ENCODE results near the gene MAD1L1.
"Not testable (repeated sequence)": the region's sequence is repeated elsewhere in the genome, so short reads cannot be mapped to it uniquely, and the experiment has no call there.

The MAD1L1 gene

GRCh38 chr7:2170576-2171521 lies 61.9 kb downstream of the MAD1L1 start:
- DNase-seq, result no peak

GRCh38 chr7:2169923-2170575 lies 62.7 kb downstream of the MAD1L1 start:
- DNase-seq, result no peak

DNA sequence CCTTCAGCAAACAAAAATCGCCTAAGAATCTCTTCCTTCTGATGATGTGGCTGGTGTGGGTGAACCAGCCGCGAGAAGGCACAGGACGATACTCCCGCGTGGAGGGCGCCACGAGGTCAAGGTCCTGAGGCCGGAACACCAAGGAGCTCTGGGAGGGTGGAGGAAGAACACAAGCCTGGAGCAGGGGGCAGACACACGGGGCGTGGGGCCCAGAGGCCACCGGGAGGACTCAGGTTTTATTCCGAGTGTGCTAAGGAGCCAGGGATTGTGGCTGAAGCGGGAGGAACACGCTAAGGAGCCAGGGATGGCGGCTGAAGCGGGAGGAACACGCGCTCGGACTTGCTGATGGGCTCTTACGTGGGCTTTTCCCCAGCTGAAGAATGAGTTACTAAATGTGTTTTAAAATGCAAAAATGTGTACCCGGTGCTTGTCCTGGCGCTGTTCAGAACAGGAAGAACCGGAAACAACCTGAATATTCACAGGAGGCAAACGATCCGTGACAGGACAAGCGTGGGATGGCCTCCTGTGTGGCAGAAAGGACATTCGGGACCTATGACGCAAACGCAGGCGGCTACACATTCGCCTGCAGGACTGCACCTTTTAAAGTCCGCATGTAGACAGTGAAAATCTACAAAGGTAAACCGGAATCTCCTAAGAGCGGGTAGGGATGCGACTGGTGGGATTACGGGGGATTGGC lies 64.0 kb downstream of the MAD1L1 start:
- no peak for DNase-seq

- DNase-seq, result no peak
Measured at GRCh38 chr7:2166625-2167280, 66.0 kb downstream of the MAD1L1 start.

DNA sequence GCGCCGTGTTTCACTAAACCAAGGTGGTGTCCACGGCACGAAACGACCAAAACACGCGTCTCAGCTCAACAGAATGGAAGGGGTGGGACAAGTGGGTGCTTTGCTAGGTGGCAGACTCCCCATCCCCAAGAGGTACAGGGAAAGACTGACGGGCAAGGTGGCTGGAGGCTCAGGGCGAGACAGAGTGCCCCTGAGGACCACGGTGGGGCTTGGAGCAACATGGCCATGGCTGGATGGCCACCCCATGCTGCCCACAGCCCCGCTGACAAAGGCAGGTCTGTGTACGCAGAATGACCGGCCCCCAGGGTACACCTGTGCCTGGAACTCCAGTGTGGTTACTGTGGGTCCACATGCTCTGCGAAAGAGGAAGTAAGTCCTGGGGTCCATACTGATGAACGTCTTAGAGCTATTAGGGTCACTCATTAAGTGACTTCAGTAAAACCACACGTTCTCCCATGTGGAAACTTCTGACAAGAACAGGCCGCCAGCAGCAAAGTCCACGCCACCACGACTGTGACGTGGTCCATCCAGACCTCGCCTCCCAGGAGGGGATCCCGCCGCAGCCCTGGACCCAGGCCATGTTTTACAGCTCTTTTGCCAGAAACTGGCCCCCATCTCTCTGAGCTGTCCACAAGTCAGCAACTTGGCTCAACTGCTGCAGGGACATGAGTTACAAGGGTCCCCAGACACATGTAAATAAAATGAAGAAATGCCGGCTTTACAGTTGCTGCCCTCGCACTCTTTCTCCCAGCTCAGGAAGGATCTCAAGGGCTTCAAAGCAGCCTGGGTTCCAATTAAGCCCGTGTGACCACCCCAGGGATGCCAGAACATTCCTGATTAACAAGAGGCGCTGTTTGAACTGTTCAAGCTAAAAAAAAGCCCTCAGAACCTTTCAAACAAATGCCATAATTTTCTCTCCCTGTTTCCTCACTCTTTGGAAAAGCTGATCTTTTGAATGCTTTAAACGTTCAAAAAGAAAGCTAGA lies 66.8 kb downstream of the MAD1L1 start:
- no peak for DNase-seq

DNA sequence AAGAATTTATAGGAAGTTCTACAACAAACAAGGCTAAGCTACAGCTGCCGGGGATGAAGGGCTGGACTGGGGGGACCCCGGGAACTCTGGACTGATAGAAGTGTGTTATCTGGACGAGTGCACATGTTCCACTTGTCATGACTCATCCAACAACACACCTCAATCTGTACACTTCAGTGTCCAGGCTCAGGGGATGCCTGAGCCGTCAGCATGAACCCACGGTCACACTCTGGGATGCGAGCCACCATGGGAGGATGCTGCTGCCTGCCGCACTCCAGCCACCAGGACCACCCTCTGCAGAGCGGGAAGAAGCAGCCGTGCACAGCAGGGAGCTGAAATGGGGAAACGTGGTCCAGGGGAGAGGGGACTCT lies 67.5 kb downstream of the MAD1L1 start:
- no peak for DNase-seq

DNA sequence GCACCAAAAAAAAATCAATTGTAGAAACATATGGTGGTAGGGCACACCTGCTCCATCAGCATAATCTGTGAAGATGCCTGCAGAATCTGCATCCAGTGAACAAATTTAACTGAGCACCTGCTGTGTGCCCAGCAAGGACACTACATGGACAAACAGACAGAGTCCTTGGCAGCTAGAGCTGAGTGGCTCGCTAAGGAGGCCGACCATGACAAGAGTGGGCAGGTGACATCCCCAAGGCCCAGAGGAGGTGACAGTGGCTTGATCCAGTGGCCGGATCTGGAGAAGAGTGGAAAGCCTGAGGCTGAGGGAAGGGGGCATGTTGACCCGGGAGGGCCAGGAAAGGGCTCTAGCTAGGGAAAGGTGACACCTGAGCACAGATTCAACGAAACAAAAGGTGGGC lies 68.1 kb downstream of the MAD1L1 start:
- no peak for DNase-seq

- no peak for DNase-seq
Measured at GRCh38 chr7:2163600-2164555, 68.9 kb downstream of the MAD1L1 start.

DNA sequence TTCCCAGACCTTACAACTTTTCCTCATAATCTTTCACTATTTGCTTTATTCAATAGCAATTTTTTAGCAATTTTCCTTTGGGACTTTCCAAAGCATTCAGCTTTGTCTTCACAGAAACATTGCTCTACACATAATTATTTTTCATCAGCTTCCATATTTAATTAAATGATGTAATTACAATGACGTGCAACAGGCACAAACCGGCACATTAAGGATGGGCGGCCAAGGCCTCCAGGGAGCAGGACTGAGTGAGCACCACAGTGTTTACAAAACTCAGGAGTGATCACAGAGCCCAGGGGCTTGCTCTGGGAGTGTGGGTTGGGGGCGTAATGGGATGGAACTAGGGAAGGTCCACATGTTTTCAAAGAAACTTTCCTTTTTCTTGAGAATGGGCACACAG lies 69.8 kb downstream of the MAD1L1 start:
- DNase-seq, result no peak

DNA sequence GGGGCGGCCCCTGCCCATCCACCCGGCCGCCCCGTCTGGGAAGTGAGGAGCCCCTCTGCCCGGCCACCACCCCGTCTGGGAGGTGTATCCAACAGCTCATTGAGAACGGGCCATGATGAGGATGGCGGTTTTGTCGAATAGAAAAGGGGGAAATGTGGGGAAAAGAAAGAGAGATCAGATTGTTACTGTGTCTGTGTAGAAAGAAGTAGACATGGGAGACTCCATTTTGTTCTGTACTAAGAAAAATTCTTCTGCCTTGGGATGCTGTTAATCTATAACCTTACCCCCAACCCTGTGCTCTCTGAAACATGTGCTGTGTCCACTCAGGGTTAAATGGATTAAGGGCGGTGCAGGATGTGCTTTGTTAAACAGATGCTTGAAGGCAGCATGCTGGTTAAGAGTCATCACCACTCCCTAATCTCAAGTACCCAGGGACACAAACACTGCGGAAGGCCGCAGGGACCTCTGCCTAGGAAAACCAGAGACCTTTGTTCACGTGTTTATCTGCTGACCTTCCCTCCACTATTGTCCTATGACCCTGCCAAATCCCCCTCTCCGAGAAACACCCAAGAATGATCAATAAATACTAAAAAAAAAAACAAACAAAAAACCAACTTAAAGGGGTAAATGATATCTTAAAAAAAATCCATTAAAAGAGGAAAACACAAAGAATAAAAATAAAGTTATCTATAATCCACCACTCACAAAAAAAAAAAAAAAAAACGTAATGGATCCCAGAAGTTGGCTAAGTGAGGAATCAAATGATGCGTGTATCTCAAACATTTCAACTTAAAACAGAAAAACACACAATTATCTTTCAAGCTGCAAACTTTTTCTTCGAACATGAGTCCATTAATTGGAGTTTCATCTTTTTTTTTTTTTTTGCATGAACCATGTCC lies 70.5 kb downstream of the MAD1L1 start:
- not testable (repeated sequence) for DNase-seq

GRCh38 chr7:2159176-2159520 lies 73.6 kb downstream of the MAD1L1 start:
- DNase-seq, result no peak

DNA sequence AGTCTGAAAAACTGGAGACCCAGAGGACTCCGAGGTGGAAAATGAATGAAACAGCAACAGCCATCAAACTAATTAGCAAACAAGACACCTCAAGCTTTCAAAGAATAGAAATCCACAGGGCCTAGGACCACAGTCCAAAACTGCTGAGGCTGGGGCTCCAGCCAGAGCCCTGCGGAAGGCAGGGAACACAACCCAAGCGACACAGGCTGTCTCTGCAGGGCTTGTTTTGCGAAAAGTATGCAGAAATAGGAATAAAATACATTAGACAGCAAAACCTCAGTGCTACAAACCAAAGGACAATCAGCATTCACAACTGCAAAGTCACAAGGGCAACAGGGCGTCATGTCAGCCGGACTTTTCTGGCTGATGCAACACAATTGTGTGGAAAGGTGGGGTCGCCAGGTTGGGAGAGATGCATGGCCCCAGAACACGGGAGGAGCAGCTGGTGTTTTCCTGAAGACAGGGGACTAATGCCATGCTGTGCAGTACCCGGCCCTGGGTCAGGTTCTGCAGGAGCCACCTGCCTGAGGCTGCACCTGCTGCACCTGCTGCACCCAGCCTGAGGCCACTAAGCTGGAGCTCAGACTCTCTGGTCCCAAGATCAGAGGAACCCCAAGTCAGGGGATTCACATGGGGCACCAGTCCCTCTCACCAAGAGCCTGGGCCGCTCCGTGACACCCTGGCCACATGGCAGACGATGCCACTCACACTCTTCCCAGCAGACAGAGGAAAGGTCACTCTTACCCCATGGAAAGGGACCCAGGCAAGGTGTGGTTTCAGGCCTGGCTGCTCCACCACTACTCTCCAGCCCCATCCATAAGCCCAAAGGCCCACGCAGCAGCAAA lies 74.2 kb downstream of the MAD1L1 start:
- DNase-seq, result no peak

DNA sequence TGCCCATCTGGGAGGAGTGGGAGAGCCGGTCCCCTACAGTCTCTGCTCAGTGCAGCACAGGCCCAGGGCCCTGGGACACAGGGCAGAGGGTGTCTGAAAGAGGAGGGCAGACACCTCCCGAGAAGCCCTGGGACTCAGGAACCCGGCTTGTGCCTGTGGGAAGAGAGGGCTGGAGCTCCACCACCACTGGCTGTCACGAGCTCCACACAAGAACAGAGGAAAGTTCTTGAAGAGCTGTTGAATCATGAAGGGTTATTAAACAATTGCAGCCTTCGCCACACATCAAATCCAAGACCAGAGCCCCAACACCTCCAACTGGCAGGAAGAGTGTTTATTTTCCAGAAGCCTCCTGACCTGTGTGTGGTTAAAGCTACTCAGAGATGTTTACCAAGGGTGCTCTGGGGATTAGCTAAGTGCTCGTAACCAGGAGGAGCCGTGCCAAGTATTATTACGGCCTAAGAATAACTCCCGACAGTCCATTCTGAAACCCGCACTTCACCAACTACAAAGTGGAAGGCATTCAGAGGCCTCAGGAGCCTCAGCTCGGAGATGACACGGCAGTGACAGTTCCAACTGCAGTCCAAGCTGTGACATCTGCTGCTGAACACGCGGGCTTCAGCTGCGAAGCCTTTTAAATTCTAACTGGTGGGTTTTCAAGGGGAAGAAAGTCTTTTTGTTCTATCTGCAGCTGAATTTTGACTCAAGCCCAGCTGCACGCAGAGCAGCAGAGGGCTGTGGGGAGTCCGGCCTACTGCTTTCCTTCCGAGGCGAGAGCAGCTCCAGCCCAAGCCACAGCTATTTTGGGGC lies 75.1 kb downstream of the MAD1L1 start:
- DNase-seq, result no peak

DNA sequence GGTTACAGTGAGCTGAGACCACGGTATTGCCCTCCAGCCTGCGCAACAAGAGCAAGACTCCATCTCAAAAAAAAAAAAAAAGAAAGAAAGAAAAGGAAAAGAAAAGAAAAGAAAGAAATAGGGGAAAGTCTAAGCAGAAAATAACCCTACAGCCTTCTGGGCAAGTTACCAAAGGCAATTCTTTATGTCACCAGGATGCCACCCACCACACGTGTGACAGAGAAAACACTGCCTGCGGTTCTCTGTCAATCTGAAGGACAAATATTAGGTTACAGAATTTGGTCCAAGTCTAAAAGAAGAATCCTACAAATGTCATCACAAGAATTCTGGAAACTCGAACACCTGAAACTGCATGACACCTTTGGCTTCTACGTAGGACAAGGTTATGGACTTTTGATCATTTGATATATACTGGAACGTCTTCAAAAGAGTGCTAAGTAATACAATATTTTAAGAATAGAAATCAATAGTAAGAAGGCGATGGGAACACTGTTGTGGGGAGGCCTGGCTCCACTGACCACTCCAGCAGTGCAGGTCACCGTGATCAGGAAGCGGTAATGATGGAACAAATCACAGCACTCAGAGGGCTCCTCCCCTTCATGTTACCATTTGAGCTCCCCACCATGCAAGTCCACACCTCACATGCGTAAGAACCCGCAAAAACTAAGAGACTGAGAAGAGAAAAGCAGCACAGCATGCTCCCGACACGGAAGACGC lies 75.8 kb downstream of the MAD1L1 start:
- no peak for DNase-seq

DNA sequence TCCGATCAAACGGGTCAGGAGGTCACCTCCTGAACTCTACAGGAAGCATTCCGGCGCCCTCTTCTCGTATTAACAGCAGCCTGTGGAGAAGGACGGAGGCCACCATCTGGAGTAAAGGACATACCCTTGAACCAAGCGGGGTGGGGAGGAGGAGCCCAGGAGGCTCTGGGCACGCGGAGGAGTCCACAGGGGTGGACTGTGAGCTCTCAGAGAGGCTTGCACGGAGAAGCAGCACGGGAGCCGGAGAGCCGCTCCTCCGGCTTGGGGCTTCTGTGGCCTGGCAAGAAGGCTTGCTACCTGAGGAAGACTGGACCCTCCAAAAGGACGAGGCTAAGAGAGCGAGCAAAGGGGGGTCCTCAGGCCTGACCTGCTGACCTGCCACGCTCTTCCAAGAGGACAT lies 77.9 kb downstream of the MAD1L1 start:
- no peak for DNase-seq

DNA sequence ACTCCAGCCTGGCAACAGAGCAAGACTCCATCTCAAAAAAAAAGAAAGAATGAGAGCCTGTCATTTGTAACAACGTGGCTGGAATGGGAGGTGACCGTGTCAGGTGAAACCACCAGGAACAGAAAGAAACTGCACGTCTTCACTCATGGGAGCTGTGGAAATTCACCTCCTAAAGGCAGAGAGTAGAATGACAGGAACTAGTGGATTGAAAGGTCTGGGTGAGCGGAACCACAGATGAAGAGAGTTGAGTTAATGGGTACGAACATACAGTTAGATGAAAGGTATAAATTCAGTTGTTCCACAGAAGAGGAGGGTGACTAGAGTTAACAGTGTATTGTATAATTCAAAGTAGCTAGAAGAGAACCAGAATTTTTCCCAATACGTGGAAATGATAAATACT lies 78.6 kb downstream of the MAD1L1 start:
- DNase-seq, result no peak

DNA sequence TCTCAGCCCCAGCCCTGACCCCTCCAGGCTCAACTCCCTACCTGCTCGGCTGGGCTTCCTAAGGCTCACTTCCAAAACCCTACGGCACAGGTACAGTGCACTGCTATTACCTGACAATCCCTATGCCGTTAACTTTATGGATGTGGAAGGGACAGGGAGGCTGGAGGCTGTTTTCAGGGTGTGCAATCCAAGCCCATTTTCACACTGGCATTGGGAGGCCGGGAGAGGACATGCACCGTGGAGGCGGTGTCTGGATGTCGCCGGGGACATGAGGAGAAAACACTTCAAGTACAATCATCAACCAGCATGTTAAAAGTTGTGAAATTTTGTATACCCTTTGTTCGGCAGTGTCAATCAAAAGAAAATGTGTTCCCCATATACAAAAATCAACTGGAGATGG lies 80.1 kb downstream of the MAD1L1 start:
- no peak for DNase-seq
